SHP77 treated with DMSO at 0.1 percent for 48 hours (cell line): ENCODE measurements around the gene LAS1L.
A peak's percentile ranks its signal among the peaks of the same experiment; 100 is the strongest.
"Not testable (repeated sequence)": the region's sequence is repeated elsewhere in the genome, so short reads cannot be mapped to it uniquely, and the experiment has no call there.

Experiments
- DNase-seq: peaks from one replicate; lab custom pipeline; 2025; lab: John Stamatoyannopoulos, UW

LAS1L gene

DNA sequence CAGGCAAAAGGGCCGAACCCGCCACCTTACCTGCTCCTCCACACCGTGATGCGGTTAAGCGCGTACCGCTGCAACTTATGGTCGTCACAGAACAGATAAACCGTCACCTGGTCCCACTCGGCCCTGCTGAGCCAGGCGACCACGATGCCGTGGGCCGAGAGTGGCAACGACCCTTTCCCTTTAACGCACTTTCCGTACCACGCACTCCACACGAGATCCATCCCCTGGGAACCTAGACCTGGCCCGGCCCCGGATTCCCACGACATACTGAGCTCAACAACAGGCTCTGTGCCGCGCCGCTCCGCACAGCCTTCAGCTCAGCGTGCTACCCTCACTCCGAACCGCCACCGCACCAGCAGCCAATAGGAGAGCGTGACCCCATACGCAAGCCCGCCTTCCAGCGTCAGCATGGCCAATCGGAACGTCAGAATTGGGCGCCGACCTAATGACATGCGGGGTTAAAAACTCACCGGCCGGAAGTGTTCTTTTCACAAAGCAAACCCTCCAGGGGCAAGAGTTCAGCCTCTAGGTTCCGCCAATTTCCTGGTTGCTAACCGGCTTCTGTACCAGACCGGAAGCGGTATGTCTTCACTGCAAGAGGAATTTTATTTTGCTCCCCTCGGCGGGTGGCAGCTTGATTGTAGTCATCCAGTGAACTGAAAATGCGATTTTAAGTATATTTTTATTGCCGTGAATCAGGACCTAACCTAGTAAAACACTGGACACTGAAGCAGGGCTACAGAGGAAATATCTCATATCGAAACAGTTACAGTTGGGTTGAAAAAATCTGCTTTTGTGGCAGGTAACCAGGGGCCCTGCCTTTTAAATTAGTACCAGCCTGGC, at the start of gene LAS1L:
TSS of gene LAS1L (minus strand) at position 338 of the 843 bp plus-strand sequence. CDS start at position 266, 72 bp downstream.
- DNase-seq: peak; percentile 66

DNA sequence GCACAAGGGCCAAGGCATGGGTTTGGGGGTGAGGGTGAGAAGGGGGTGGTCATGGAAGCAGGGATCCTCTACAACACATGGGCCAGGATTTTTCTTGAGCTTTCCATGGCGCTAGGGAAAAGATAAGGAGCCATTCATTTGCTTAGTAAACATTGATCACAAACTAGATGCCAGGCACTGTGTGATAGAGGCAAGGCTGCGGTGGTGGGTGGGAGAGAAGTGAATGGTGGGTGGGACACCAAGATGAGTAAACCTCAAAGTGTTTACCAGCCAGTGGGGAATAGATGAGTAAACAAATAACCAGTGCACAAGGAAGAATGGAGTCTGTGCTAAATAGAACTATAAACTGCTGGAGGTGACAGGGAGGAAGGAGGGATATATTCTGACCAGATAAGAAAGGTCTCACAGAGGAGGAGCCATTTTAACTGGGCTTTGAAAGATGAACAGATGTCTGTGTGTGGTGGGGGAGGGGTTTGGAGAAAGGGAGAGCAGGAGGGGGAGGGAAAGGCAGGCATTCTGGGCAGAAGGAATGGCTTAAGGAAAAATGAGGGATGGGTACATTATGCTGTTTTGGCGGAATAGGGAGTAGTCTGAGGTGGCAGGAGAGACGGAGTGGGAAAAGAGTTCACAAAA, 48.0 kb upstream of the LAS1L start:
- DNase-seq: no peak

DNA sequence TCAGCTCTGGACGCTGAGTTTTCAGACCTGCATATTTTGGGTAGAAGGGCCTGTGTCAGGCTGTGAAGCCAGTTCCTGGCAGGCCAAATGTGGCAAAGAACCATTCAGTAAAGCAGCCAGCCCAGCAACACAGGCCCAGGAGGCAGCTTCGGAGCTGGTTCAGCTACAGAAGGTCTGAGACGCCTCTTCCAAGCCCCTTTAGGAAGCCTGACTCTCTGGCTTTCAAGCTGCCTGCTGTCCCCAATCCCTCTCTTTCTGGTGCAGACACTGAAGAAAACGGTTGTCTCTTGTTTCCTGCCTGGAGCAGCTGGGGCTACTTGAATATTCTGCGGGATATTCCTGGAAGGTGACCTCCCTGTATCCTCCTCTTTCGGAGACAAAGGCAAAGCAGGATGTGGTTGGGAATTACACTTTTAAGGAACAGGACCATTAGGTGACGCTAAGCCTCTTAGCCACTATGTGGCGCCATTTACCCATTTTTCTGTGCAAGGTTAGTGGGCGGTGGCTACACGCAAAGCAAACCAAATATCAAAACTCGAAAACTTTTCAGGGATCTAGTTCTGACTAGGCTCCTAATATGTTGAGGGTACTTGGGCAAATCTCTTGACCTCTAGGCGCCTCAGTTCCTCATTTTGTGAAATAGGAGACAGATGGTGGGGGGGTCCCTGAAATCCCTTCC, 47.2 kb upstream of the LAS1L start:
- peak; percentile 4 for DNase-seq

DNA sequence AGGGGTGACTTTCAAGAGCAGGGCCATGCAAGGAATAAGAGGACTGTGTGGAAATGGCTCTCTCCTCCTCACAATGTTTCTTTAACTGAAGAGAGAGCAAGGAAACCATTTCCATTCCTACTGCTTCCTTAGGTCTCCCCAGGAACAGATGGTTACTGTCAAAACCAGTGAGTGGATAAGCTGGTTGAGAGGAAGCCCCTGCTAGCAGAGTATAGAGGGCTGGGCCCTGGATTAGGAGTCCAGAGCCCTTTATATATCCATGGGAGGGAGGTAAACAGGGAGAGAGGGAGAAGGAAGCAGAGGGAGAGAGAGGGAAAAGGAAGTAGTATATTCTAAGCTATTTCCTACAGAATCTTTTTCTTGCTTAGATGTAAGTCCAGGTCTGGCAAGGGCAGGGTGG, 43.8 kb upstream of the LAS1L start:
- DNase-seq: no peak

DNA sequence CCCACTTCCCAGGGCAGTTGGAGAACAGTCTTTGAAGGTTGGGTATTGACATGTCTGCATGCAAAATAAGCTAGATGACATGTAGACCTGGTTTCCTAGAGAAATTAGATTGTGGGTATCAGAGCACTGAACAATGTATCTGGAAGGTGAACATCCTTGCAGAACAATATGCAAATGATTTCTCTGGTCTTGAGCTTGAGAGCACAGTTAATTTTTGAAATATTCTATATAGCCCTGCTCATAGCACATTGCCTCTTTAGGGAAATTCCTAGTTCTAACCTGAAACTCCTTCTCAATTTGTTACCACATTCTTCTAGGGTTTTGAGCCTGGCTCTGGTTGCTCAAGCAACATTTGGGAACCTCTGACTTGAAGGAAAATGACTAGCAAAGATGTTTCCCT, 41.6 kb upstream of the LAS1L start:
- DNase-seq: no peak

DNA sequence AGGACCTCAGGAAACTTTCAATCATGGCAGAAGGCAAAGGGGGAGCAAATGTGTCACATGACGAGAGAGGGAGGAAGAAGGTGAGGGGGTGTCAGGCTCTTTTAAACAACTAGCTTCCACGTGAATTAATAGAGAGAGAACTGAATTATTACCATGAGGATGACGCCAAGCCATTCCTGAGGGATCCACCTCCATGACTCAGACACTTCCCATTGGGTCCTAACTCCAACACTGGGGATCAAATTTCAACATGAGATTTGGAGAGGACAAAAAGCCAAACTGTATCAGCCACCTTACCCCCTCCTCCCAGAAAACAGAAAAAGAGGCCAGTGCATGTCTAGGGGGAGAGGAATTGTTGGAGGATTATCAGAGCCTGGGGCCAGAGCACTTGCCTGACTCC, 40.4 kb upstream of the LAS1L start:
- no peak for DNase-seq

DNA sequence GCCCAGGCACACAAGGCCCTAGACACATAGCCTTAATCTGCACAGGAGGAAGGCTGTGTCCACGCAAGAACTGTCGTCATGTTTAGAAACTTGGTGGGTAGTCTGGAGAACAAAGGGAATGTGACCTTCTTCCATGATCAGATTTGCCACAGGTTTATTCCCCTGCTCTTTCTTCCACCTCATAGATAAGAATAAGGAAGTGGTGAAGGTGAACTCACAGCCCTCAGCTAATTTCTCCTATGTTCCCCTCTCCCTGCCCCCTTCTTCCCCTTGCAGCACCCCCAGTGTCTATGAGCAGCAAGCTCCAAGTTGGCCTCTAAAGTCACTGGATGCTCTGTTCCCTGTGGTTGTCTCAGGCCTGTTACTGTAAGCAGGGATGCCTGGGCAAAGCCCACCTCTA, 39.8 kb upstream of the LAS1L start:
- DNase-seq: no peak

DNA sequence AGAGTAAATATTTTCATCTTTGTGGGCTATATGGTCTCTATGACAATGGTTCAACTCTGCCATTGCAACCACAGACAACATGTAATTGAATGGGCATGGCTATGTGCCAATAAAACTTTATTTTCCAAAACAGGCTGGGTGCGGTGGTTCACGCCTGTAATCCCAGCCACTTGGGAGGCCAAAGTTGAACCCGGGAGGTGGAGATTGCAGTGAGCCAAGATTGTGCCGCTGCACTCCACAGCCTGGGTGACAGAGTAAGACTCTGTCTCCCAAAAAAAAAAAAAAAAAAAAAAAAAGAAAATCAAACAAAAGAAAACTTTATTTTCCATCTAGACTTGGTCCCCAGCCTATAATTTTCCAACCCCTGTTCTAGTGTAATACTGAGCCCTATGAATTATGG, 38.4 kb upstream of the LAS1L start:
- DNase-seq: no peak

DNA sequence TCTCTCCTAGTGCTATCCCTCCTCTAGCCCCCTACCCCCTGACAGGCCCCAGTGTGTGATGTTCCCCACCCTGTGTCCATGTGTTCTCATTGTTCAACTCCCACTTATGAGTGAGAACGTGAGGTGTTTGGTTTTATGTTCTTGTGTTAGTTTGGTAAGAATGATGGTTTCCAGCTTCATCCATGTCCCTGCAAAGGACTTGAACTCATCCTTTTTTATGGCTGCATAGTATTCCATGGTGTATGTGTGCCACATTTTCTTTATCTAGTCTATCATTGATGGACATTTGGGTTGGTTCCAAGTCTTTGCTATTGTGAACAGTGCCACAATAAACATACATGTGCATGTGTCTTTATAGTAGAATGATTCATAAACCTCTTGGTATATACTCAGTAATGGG, 28.3 kb upstream of the LAS1L start:
- not testable (repeated sequence) for DNase-seq

DNA sequence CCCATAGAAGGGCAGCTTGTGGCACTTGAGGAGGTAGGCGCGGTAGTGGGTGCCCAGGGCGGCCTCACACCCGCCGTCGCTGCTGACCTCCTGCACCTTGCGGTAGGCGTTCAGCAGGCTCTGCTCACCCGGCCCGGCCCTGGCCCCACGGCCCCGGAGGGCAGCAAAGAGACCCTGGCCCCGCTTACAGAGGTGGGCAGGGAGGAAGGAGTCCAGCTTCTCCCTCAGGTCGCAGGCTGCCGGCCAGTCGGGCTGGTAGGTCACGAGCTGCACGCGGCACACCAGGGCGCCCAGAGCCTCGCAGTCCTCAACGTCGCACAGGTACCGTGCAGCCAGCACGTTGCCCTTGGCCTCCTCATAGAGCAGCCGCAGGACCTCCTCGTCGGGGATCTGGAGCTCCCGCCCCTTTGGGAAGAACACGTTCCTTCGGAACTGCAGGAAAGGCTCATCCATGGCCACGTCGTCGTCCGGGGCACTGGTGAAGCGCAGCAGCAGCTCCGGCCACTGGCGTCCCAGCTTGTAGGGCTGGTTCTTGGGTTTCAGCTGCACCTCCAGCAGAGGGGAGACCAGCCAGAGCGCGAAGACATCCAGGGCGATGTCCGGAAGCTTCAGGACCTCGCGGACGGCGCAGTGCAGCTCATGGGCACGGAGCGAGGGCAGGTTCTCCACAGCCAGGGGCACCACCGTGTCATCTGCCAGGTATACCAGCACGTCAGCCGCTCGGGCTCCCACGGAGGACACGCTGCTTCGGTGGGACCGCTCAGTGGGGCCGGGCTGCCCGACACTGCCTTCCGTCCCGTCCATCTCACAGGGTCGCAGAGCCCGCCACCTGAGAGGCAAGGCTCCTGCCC, 17.1 kb upstream of the LAS1L start:
- no peak for DNase-seq

DNA sequence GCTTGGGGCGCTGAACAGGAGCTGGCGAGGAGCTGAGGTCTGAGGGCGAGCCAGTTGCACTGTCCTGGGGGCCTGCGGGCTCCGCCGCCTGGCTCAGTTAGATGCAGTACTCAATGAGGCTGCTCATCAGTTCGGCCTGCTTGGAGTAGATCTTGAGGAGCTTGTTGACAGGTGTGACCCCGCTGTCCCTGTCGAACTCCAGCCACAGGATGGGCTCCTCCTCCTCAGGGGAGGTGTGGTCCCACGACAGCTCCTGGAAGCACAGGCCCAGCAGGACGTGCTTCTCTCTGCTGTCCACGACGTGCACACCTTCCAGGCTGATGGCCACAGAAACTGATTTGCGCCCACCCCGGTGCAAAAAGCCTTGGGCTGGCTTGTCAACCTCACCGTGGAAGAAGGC, 16.5 kb upstream of the LAS1L start:
- DNase-seq: no peak

DNA sequence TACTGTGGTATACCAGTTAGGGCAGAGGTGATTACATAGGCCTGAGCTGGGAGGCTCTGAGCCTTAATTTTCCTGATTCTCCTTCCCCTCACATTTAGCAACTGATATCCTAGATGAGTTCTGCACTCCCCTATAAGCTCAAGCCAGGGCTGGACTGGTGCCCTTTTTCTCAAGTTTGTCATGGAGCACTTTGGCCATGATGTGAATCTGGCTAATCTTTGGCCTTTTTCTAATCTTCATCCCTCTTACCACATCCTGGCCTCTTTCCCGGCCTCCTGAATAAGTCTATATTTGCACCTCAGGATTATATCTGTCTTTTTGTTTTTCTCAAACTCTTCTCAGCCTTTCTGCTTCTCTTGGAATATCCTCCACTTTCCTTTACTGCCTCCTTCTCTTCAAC, 10.9 kb upstream of the LAS1L start:
- DNase-seq: no peak

DNA sequence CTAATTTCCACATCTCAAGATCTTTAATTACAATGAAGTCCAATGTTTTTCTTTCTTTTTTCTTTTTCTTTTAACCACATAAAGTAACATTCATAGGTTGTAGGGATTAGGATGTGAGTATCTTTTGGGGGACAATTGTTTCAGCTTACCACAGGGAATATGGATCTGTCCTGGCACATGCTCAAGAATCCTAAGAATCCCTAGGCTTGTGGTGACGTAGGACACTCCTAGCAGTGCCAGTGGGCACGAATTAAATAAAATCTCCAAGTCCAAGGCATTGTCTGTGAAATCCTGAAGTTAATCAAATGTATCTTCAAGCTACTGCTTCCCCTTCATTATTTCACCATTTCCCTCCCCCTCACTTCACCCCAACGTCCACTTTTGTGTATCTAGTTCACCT, 2.6 kb upstream of the LAS1L start:
- no peak for DNase-seq

DNA sequence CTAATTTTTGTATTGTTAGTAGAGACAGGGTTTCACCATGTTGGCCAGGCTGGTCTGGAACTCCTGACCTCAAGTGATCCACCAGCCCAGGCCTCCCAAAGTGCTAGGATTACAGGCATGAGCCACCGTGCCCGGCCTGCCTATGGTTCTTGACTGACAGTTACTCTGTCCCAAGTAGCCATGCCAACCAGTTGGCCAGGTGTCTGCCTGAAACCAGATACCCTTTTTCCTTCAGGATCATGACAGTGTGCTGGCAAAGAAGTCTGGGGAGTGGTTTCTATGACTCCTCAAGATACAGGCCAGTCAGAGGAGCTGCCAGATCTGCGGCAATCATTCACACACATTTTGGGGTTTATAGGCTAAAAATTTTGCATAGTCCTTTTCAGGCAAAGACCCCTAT, 1.7 kb upstream of the LAS1L start:
- DNase-seq: no peak

DNA sequence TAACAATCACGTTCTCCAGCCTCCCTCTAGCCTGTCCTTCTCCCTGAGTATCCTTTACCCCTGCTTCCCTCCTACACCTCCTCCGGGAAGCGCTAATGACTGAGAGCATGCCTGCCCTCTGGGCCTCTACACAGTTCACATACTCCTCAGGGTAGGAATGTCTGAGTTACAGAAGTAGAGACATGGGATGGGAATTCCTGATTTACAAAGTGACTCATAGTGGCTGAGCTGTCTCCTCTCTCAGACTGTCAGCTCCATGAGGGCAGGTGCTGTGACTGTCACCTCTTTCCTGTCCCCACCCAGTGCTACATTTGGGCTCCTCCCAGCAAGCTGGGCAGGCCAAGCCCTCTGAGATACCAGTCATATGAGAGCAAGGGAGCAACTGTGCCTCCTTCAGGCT, 2.6 kb downstream of the LAS1L start:
- DNase-seq: no peak

DNA sequence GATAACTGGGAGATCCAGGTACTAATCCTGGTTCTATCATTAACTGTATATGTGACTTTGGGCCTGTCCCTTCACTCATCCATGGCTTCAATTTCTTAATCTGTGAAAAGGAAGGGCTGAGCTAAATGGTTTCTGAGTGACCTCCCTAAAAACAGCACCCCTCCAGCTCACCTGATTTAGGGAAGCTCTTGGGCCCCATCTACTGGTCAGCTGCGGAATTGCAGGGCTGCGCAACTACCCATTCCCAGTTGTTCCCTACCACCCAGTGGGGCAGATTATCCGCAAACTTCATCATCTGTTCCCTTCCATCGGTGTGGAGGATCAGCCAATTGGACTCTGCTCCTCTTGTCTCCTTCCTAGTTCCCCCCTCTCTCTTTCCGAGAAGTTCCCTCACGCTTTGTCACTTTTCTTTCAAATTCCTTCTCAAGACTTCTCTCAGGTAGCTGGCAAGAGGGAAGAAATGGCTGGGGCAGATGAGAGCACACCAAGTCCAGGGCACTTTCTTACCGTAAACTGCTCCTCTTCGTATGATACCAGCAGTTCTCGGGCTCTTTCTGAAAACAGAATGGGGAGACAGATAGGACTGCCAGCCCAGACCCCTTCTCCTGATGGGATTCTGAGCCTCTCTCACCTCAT, 5.8 kb downstream of the LAS1L start:
- DNase-seq: no peak

DNA sequence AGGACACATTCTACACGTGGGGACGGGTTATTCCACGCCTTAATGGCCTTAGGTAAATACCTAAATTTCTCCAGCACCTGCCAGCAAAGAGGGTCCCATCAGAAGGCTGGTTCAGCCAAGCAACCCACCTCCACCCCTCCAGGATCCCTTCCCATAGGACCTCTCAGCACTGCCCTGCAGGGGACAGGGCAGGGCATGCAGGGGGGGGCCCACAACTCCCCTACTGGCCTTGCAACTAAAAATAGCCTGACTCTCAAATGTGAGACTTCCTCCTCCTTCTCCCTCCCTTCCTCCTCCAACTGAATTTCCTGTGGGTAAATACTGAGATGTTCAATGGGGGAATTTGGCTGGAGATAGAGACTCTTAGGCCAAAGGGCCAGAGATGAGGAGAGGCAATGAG, 6.3 kb downstream of the LAS1L start:
- no peak for DNase-seq

DNA sequence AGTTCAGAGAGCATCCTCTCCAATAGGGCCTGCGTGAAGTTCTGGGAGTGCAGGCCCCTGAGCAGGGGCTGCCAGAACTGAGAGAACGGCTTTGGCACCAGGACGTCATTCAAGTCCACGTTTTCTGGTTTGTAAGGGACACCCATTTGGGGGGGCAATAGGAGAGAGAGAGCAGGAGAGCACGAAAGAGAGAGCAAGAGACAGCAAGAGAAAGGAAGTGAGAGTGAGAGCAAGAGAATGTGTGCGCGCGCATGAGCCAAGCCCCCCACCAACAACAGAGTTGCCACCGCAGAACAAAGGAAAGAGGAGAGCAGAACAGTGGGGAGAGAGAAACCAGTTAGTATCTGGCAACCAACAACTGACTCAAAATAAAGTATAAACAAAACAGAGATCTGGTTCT, 10.4 kb downstream of the LAS1L start:
- no peak for DNase-seq

DNA sequence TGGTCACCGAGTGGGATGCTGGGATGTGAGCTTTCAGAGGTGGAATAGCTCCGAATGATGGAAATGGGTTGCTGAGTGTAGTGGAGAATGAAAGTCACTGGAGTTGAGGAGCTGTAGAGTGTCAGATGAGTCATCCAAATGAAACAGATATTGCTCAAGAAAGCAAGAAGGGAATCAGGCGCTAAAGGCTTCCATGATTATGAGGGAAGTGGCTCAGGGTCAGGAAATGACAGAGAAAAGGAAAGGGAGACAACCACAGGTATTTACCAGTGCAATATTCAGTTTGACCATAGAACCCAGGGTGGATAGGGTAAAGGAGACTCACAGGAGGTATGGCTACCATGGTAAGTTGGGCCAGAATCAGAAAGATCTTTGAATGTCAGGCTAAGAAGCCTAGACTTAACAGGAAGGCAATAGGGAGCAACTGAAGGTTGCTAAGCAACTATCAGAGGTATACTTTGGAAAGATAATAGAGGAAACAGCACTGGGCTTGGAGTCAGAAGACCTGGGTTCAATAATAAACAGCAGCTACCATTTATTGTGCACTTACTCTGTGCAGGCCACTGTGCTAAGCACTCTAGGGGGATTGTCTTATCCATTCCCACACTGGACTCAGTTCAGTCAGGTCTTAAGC, 11.7 kb downstream of the LAS1L start:
- DNase-seq: no peak

DNA sequence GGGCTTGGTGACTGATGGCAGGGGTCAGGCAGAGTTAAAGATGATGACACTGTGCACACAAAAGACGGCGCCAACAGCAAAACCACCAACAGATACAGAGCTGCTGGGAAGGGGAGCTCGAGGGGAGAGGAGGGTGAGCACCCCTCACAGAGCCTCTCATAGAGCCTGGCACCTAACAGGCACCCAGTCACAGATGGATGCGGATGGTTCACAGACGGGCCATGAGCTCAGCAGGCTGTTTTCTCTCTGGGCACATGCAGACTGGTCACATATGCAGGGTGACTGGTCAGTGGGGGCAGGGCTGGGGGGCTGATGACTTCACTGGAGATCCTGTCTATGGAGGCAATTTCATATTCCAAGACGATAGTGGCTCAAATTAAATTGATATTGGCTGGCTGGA, 15.1 kb downstream of the LAS1L start:
- DNase-seq: not testable (repeated sequence)

DNA sequence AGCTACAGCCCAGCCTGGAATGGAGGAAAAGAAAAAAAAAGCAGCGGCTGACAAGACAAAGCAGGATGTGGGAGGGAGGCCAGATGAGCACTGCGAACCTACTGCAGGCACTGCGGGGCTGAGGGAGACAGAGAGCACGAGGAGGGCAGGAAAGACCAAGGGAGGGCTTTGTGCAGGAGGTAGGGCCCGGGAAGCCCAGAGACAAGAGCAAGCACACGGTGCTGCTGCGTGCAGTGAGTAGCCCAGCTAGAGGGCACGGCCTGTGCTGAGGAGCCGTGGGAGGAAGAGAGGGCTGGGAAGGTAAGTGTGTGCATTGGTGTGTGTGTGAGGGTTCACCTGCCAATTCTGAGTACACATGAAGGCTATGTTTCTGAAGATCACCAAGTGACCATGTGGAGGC, 15.6 kb downstream of the LAS1L start:
- DNase-seq: not testable (repeated sequence)
